Measurements from ENCODE around the gene CDK18.
"Not testable (repeated sequence)": the region's sequence is repeated elsewhere in the genome, so short reads cannot be mapped to it uniquely, and the experiment has no call there.

The CDK18 gene

GRCh38 chr1:205504311-205505075, at the start of gene CDK18:
Gene CDK18 (plus strand): TSS chr1:205504669. CDS start chr1:205523168, 18,499 bp downstream.
- DNase-seq (ENCODE audit: low read depth), result peak; percentile 21

GRCh38 chr1:205454903-205455335, 49.5 kb upstream of the CDK18 start:
- no peak for DNase-seq (ENCODE audit: low read depth)

- no peak for DNase-seq (ENCODE audit: low read depth)
Measured at GRCh38 chr1:205455581-205456382, 48.7 kb upstream of the CDK18 start, which contains the start of gene BLACAT1. Gene BLACAT1 (minus strand): TSS chr1:205456045.

GRCh38 chr1:205456383-205456867, 48.0 kb upstream of the CDK18 start:
- no peak for DNase-seq (ENCODE audit: low read depth)

GRCh38 chr1:205456868-205457745, 47.4 kb upstream of the CDK18 start:
- DNase-seq (ENCODE audit: low read depth), result no peak

- DNase-seq (ENCODE audit: low read depth), result no peak
Measured at GRCh38 chr1:205458777-205459566, 45.5 kb upstream of the CDK18 start.

- DNase-seq (ENCODE audit: low read depth), result no peak
Measured at GRCh38 chr1:205465392-205465791, 39.1 kb upstream of the CDK18 start.

GRCh38 chr1:205466595-205467220, 37.8 kb upstream of the CDK18 start:
- DNase-seq (ENCODE audit: low read depth), result no peak

- no peak for DNase-seq (ENCODE audit: low read depth)
Measured at GRCh38 chr1:205470131-205470530, 34.3 kb upstream of the CDK18 start.

GRCh38 chr1:205472737-205473441, 31.6 kb upstream of the CDK18 start:
- DNase-seq (ENCODE audit: low read depth), result no peak

- DNase-seq (ENCODE audit: low read depth), result no peak
Measured at GRCh38 chr1:205473475-205473874, 31.0 kb upstream of the CDK18 start.

GRCh38 chr1:205473966-205474365, 30.5 kb upstream of the CDK18 start:
- DNase-seq (ENCODE audit: low read depth), result no peak

GRCh38 chr1:205474571-205474970, 29.9 kb upstream of the CDK18 start:
- no peak for DNase-seq (ENCODE audit: low read depth)

- DNase-seq (ENCODE audit: low read depth), result no peak
Measured at GRCh38 chr1:205475855-205476254, 28.6 kb upstream of the CDK18 start.

- DNase-seq (ENCODE audit: low read depth), result no peak
Measured at GRCh38 chr1:205476648-205477047, 27.8 kb upstream of the CDK18 start.

- no peak for DNase-seq (ENCODE audit: low read depth)
Measured at GRCh38 chr1:205477121-205477758, 27.2 kb upstream of the CDK18 start.

GRCh38 chr1:205477759-205478247, 26.7 kb upstream of the CDK18 start:
- DNase-seq (ENCODE audit: low read depth), result no peak

- DNase-seq (ENCODE audit: low read depth), result not testable (repeated sequence)
Measured at GRCh38 chr1:205478985-205479384, 25.5 kb upstream of the CDK18 start.

- DNase-seq (ENCODE audit: low read depth), result no peak
Measured at GRCh38 chr1:205480349-205480985, 24.0 kb upstream of the CDK18 start.
